Stimulated activated CD8-positive, alpha-beta memory T cell treated with anti-CD3 and anti-CD28 coated beads, Interleukin-2, amount 100 ng/mL, for 1 hour (primary cell): ENCODE measurements around the gene ANKRD34A.

ENCODE experiments used
- DNase-seq, 2 donors: peaks; one replicate each; pipeline ENCODE4 v3.0.0-alpha.2; 2020; ENCODE audit warnings: low read depth in 2 of 2

Gene ANKRD34A

DNA sequence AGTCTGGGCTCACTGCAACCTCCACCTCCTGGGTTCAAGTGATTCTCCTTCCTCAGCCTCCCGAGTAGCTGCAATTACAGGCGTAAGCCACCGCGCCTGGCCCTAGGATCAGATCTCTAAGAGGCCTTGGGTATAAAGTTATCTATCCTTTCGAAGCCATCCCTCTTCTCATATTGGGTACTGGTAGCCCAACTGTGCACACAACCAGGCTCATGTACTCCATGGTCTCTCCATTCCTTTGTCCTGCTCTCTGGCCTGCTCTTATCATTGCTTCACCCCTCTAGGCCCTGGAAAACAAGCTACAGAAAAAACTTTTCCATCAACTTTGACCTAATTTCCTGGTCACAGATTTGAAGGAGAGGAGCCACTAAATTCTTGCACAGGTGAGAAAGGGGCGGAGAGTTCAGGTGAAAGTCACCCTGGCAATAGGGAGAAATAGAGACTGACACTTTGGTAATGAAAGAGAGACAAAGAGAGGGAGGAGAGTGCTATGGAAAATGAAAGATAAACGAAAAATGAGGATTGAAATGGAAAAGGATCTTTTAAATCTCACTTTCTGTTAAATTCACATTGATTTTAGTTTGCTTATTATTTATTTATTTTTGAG, 26.0 kb upstream of the ANKRD34A start:
- no peak for DNase-seq

GRCh38 chr1:145988773-145989172, 24.4 kb upstream of the ANKRD34A start:
- no peak for DNase-seq

DNA sequence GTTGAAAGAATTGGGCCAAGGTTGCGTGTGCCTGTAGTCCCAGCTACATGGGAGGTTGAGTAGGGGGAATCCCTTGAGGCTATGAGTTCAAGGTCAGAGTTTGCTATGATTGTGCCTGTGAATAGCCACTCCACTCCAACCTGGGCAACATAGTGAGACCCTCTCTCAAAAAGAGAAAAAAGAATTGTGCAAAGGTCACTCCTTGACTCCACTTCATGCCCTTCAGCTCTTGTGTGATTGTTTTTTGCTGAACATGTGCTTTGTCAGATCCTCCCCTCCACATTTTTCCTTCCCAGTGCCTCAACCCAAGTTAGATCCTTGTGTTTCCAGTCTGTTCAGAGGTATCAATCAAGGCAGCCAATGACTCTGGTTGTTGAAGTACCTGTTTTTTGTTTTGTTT, 23.6 kb upstream of the ANKRD34A start:
- no peak for DNase-seq

- DNase-seq: no peak
Measured at GRCh38 chr1:145986551-145986950, 22.2 kb upstream of the ANKRD34A start.

GRCh38 chr1:145985502-145986439, 21.4 kb upstream of the ANKRD34A start:
- DNase-seq: no peak

- no peak for DNase-seq
Measured at GRCh38 chr1:145985129-145985501, 20.7 kb upstream of the ANKRD34A start.

DNA sequence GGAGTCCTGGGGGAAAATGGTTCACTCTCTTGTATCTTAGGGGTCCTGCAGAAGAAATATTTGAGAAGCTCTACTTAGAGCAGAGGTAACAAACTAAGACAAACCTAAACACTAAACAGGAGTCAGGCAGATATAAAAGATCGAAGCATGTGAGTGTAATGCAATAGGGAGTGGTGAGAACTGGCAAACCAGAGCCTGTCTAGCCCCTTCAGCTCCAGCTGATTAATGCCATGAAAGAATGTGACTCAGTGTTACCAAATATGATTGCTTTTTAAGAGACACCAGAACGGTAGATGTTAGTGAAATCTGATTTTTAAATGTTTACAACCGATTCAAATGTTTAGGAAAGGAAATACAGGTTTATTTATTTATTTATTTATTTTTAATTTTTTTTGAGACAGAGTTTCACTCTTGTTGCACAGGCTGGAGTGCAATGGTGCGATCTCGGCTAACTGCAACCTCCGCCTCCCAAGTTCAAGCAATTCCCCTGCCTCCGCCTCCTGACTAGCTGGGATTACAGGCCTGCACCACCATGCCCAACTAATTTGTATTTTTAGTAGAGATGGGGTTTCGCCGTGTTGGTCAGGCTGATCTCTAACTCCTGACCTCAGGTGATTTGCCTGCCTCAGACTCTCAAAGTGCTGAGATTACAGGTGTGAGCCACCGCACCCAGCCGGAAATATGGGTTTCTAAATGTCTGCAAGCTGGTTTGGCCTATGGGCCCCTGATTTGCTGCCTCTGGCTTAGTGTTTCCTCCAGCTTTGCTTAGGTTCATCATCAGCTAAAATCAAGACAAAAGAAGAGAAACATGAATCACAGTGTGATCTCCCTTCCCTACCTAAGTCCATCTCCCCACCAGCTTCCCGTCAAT, 19.8 kb upstream of the ANKRD34A start:
- no peak for DNase-seq

DNA sequence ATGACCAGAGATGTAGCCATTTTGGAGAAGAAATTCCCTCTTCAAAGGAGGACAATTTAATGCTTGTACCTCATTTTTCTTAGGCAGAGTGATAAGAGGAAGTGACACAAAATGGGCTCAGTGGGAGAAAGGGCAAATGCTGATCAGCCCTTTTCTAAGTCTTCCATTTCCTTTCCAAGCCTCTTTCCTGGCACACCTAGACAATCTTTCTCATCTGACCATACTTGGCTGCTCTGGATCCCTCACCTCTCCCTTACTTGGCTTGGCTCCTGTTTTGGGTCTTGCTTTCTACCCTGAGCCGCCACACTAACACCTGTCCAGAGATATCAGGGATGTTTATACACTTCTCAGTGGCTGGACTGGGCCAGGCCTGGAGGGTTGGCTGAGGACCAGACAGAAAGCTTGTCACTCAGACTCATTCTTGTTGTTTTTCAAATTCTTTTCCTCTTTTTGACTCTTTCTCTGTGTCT, 18.9 kb upstream of the ANKRD34A start:
- DNase-seq: no peak

DNA sequence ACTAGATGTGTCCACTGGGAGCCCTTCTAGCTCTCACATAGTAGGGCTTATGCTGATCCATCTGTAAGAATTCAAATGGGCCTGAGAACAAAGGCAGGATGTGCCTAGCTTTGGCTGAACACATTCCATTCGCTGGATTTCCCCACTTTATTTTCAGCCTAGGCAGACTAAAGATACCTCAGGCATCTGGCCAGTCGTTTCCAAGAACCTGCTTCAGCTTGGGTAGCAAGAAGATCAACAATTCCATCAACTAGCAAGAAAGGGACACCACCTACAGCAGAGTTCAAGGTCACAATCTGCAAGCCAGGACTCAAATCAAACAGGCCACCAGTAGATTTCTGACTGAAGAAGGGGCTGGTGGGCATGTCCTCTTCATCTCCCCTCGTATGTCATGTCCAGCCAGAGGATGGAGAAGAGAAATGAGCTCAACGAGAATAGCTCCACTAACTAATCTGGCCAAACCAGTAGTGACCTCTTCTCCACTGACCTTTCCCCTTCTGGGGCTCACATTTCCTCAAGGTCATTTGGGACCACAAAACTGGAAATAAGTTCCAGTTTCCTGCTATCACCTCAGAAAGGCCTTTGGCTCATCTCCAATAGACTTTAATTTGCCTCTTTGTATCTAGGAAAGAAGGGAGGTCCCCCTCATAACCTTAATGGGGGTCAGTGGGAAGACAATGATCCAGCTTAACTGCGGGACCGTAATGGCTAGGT, 17.8 kb upstream of the ANKRD34A start:
- no peak for DNase-seq

DNA sequence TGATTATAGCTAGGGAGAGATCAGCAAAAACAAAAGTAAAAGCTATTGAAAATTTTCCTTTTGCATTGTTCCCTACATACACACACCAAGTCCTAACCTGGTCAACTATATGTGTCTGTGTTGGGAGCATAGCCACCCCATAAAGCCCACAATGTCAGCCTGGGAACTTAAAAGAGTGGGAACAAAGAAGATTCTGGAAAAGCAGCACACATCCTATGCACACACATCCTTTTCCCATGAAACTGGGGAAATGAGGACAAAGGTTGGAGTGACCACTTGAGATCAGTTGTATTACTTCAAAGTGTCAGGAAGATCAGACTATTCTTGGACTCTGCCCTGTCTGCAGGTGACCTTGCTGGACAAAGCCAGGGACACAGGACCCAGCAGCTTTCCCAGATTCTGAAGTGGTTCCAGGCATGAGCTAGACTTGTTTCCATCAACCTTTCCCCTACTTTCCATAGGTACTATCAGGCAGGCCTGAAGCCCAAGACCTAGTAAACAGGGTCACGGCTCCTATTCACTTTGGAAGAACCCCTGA, 16.2 kb upstream of the ANKRD34A start:
- no peak for DNase-seq

- DNase-seq: no peak
Measured at GRCh38 chr1:145979746-145980456, 15.5 kb upstream of the ANKRD34A start.

- DNase-seq: peak; percentile 39 to 60
Measured at GRCh38 chr1:145978854-145979745, 14.7 kb upstream of the ANKRD34A start.

- no peak for DNase-seq
Measured at GRCh38 chr1:145978471-145978853, 14.1 kb upstream of the ANKRD34A start.

DNA sequence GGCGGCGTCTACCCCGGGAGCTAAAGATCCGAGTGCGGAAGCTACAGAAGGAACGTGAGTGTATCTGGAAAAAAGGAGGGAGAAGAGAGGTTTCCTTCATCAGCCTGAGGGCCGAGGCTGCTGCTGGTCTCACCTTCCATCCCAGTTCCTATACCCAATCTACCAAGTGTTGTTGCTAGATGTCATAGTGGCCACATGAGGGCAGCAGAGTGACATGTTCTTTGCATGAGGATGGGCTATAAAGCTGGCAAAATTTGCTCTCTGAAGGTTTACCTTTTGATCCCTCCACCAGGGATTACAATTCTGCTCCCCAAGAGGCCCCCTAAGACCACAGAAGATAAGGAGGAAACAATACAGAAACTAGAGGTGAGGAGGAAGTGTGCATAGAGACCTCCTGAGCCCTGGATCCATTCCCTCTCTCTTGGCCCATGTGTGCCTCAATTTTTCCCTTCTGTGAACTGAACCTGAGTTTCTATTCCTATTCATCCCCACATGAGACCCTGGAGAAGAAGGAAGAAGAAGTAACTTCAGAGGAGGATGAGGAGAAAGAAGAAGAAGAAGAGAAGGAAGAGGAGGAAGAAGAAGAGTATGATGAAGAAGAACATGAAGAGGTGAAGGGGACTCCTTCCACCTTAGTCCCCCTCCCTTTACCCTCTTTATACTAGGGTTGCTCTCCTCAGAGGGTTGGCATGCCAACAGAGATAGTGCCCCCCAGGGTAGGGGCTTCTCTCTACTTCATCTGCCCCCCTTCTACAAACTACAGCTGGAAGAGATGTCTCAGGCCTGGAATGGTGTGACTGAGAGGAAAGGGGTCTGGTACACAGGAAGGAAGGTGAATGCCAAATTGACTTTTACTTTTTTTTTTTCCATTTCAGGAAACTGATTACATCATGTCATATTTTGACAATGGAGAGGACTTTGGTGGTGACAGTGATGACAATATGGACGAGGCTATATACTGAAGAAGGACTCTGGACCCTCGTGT, 13.4 kb upstream of the ANKRD34A start:
- peak; percentile 49 to 54 for DNase-seq

DNA sequence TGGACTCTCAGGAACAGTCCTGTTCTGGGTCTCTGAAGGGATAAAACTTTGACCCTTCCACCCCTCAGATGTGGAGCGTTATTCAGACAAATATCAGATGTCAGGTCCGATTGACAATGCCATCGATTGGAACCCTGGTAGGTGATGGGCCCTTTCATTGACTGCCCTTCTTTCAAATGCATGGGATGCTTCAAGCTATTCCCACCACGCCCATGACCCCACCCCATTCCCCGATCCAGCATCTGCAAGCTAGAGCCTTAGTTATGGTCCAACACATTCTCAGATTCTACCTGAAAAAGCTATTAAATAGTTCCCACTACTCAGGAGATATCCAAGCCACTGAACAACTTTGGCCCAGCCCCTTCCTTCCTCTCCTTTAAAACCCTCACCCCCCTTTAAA, 12.6 kb upstream of the ANKRD34A start:
- DNase-seq: no peak

DNA sequence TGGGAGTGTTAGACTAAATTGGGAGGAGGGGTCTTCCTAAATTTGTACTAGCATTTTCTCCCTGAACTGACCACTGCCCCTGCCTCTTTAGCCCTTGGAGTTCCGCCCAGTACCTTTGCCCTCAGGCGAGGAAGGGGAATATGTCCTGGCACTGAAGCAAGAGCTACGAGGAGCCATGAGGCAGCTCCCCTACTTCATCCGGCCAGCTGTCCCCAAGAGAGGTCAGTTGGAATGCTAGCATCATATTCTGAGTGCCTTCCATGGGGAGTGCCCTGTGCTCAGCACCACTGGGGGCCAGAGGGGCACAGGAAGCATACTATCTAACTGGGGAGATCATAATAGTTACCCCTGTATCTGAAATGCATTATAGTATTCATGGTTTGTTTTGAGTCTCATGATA, 10.8 kb upstream of the ANKRD34A start:
- no peak for DNase-seq

DNA sequence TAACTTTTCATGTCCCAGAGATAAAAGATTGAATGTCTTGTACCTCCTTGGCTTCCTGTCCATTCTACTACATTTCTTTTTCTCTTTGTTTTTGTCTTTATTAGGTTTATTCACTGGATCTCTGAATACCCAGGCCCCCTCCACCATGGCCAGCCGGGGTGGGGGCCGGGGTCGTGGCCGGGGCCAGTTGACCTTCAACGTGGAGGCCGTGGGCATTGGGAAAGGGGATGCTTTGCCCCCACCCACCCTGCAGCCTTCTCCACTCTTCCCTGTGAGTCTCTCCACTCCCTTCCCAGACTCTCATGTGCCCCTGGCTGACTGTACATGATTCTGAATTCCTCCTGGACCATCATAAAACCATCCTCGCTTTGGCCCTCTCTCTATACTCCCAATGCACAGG, 10.3 kb upstream of the ANKRD34A start:
- DNase-seq: no peak

DNA sequence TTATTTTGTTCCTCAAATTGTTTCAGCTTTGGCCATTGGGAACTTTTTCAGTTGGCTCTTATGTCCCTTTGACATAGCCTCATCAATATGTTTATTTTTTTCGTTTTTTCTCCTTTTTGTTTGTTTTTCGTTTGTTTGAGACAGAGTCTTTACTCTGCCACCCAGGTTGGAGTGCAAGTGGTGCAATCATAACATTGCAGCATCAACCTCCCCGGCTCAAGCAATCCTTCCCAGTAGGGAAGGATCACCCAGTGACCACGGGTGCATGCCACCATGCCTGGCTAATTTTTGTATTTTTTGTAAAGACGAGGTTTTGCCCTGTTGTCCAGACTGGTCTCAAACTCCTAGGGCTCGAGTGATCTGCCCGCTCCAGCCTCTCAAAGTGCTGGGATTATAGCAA, 8.2 kb upstream of the ANKRD34A start:
- DNase-seq: no peak
